ENCODE measurements around the gene CFL2.

DNA sequence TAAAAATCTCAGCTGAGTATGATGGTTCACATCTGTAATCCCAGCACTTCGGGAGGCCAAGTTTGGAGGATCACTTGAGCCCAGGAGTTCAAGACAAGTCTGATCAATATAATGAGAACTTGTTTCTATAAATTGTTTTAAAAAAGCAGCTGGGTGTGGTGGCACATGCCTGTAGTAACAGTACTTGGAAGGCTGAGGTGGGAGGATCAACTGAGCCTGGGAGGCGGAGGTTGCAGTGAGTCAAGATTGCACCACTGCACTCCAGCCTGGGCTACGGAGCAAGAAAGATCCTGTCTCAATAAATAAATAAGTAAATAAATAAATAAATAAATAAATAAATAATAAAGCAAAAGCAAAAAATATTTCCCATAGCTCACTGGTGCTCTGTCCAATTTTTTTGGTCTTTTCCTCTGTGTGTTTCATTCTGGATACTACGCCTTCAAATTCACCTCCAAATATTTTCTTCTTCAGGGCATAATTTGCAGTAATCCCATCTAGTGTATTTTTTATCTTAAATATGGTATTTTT is 51.8 kb downstream of the CFL2 start:
- TF ChIP-seq, protein P1, sequence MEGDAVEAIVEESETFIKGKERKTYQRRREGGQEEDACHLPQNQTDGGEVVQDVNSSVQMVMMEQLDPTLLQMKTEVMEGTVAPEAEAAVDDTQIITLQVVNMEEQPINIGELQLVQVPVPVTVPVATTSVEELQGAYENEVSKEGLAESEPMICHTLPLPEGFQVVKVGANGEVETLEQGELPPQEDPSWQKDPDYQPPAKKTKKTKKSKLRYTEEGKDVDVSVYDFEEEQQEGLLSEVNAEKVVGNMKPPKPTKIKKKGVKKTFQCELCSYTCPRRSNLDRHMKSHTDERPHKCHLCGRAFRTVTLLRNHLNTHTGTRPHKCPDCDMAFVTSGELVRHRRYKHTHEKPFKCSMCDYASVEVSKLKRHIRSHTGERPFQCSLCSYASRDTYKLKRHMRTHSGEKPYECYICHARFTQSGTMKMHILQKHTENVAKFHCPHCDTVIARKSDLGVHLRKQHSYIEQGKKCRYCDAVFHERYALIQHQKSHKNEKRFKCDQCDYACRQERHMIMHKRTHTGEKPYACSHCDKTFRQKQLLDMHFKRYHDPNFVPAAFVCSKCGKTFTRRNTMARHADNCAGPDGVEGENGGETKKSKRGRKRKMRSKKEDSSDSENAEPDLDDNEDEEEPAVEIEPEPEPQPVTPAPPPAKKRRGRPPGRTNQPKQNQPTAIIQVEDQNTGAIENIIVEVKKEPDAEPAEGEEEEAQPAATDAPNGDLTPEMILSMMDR (IDR thresholded peaks at IDR 0.05): no peak
- TF ChIP-seq POLR2A (IDR thresholded peaks at IDR 0.05): no peak
